Femur (tissue), 1 donor: ENCODE measurements around the gene RIPOR2.

ENCODE experiments used
- DNase-seq: peaks from one replicate; pipeline ENCODE4 v3.0.0-alpha.2; 2017

Gene RIPOR2

GRCh38 chr6:24935366-24936152 lies at the start of gene RIPOR2:
Gene RIPOR2, minus strand, starts transcription at chr6:24935960. Its CDS starts 62 bp downstream, at chr6:24935898.
- DNase-seq, result no peak

- DNase-seq, result no peak
Measured at GRCh38 chr6:24985323-24985722, 49.6 kb upstream of the RIPOR2 start.

GRCh38 chr6:24982231-24982630 lies 46.5 kb upstream of the RIPOR2 start:
- no peak for DNase-seq

- DNase-seq, result no peak
Measured at GRCh38 chr6:24981386-24981760, 45.6 kb upstream of the RIPOR2 start.

GRCh38 chr6:24980507-24981385 lies 45.0 kb upstream of the RIPOR2 start:
- no peak for DNase-seq

- DNase-seq, result no peak
Measured at GRCh38 chr6:24979176-24979575, 43.4 kb upstream of the RIPOR2 start.

GRCh38 chr6:24974182-24975171 lies 38.7 kb upstream of the RIPOR2 start:
- no peak for DNase-seq

GRCh38 chr6:24972311-24972958 lies 36.7 kb upstream of the RIPOR2 start:
- DNase-seq, result no peak

- no peak for DNase-seq
Measured at GRCh38 chr6:24971067-24971466, 35.3 kb upstream of the RIPOR2 start.

- no peak for DNase-seq
Measured at GRCh38 chr6:24969343-24969860, 33.6 kb upstream of the RIPOR2 start.

GRCh38 chr6:24968783-24969182 lies 33.0 kb upstream of the RIPOR2 start:
- DNase-seq, result no peak

- DNase-seq, result no peak
Measured at GRCh38 chr6:24967211-24967610, 31.5 kb upstream of the RIPOR2 start.

GRCh38 chr6:24966381-24966780 lies 30.6 kb upstream of the RIPOR2 start:
- DNase-seq, result no peak

GRCh38 chr6:24963887-24964570 lies 28.3 kb upstream of the RIPOR2 start:
- no peak for DNase-seq

- no peak for DNase-seq
Measured at GRCh38 chr6:24963339-24963738, 27.6 kb upstream of the RIPOR2 start.

GRCh38 chr6:24961852-24962251 lies 26.1 kb upstream of the RIPOR2 start:
- DNase-seq, result no peak

GRCh38 chr6:24960991-24961475 lies 25.3 kb upstream of the RIPOR2 start:
- DNase-seq, result no peak

- no peak for DNase-seq
Measured at GRCh38 chr6:24959319-24959718, 23.6 kb upstream of the RIPOR2 start.

- DNase-seq, result no peak
Measured at GRCh38 chr6:24957199-24957598, 21.4 kb upstream of the RIPOR2 start.

- no peak for DNase-seq
Measured at GRCh38 chr6:24953726-24954125, 18.0 kb upstream of the RIPOR2 start.

- no peak for DNase-seq
Measured at GRCh38 chr6:24951811-24952299, 16.1 kb upstream of the RIPOR2 start.
